Cerebellar cortex (tissue), 1 donor: ENCODE data around the gene WRAP53.
"Not testable (repeated sequence)": the region's sequence is repeated elsewhere in the genome, so short reads cannot be mapped to it uniquely, and the experiment has no call there.

Experiments
- DNase-seq: peaks from one replicate; pipeline ENCODE4 v3.0.0-alpha.2; 2015; ENCODE audit warnings: low spot score

WRAP53 gene

DNA sequence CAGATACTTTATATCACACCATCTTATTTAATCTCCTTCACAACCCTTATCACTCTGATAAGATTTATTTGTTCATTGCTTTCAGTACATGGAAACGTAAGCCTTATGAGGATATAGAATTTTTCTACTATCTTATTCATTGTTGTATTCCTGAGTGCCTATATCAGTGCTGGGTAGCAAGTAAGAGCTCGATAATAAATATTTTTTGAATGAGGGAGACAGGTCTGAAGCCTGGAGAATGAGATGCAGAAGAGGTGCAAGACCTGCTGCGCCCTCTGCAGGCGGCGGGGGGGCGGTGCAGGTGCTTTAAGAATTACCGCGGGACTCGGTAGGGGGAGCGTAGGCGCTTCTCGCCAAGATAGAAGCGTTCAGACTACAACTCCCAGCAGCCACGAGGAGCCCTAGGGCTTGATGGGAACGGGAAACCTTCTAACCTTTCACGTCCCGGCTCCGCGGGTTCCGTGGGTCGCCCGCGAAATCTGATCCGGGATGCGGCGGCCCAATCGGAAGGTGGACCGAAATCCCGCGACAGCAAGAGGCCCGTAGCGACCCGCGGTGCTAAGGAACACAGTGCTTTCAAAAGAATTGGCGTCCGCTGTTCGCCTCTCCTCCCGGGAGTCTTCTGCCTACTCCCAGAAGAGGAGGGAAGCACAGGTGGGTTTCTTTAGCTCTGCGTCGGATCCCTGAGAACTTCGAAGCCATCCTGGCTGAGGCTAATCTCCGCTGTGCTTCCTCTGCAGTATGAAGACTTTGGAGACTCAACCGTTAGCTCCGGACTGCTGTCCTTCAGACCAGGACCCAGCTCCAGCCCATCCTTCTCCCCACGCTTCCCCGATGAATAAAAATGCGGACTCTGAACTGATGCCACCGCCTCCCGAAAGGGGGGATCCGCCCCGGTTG lies at the start of gene WRAP53:
Gene WRAP53, plus strand, starts transcription at position 570 of the 900 bp plus-strand sequence. Its CDS starts 172 bp downstream, at position 742.
- DNase-seq, result peak; percentile 99

DNA sequence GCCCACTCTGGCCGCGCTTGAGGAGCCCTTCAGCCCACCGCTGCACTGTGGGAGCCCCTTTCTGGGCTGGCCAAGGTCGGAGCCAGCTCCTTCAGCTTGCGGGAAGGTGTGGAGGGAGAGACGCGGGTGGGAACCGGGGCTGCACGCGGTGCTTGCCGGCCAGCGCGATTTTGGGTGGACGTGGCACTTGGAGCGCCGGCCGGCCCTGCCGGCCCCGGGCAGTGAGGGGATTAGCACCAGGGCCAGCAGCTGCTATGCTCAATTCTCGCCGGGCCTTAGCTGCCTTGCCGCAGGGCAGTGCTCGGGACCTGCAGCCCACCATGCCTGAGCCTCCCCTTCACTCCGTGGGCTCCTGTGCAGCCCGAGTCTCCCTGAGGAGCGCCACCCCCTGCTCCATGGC lies 47.5 kb upstream of the WRAP53 start:
- no peak for DNase-seq

DNA sequence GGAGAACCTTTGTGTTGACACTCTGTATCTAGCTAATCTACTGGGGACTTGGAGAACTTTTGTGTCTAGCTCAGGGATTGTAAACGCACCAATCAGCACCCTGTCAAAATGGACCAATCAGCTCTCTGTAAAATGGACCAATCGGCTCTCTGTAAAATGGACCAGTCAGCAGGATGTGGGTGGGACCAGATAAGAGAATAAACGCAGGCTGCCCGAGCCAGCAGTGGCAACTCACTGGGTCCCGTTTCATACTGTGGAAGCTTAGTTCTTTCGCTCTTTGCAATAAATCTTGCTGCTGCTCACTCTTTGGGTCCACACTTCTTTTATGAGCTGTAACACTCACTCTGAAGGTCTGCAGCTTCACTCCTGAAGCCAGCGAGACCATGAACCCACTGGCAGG lies 46.6 kb upstream of the WRAP53 start:
- not testable (repeated sequence) for DNase-seq

DNA sequence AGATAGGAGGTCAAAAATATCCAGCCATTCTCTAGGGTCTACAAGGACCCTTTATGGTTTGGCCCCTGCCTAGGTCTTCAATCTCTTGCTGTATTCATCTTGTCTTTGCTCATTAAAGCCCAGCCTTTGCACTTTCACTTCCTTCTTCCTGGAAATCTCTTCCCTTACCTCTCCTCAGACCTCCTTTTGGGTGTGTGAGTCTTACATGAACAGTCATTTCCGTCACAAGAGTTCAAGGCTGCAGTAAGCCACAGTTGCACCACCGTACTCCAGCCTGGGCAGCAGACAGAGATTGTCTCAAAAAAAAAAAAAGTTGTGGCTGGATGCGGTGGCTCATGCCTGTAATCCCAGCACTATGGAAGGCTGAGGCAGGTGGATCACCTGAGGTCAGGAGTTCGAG lies 43.5 kb upstream of the WRAP53 start:
- no peak for DNase-seq

DNA sequence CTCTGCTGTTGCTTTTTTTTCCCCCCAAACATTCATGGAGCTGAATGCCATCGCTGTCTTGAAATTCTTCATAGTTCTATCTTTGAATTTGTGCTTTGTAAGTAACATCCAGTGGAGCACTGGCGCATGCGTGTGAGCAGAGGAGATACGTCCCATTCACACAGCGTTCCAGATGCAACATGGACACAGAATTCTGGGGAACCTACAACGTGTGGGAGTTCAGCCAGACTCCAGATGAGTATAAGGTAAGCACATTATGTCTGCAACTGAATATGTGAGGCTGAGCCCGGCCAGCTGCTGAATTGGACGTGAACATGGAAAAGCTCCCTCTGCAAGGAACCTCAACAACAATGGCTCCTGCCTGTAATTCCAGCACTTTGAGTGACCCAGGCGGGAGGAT lies 41.8 kb upstream of the WRAP53 start:
- no peak for DNase-seq

DNA sequence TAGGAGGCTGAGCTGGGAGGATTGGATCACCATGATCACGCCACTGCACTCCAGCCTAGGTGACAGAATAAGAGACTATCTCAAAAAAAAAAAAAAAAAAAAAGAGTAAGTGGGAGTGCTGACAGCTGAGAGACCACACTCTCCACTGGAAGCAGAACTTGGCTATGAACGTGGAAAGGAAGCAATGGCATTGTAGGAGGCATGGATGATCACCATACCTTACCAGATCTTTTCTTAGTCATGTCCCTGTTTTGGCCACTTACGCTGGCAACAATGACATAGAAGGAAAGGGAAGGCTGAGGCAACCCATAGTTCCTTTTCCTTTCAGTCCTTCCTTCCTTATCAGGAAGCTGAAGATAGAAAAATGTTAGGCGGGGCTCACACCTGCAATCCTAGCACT lies 41.3 kb upstream of the WRAP53 start:
- no peak for DNase-seq

DNA sequence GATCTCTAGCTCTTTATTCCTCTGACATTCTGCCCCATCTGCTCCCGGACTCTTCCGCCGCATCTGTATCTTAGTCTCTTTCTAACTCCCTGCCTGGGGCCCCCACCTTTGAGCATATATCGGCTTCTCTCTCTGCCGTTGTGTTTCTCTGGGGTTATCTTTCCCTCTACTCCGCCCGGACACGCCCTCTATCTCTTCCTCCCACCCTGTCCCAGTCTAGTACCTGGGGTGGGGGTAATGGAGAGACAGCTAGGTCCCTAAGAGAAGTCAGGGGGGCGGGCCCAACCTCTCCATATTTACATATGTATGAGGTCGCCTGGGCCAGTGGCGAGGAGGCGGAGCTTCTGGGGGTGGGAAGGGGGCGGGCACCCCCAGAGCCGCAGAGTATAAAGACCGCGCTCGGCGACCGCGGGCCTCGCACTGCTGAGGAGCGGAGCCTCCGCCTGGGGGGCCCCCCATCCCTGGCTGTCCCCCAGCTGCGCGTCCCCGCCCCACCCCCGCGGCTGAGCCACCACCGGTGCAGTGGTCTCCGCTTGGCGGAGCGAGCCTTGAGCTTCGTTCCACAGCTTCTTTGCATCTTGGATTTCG lies 37.7 kb upstream of the WRAP53 start, which contains the start of gene ATP1B2:
Gene ATP1B2, plus strand, starts transcription at position 418 of the 588 bp plus-strand sequence. CDS start 593 bp downstream, outside the sequence.
- peak; percentile 96 for DNase-seq

DNA sequence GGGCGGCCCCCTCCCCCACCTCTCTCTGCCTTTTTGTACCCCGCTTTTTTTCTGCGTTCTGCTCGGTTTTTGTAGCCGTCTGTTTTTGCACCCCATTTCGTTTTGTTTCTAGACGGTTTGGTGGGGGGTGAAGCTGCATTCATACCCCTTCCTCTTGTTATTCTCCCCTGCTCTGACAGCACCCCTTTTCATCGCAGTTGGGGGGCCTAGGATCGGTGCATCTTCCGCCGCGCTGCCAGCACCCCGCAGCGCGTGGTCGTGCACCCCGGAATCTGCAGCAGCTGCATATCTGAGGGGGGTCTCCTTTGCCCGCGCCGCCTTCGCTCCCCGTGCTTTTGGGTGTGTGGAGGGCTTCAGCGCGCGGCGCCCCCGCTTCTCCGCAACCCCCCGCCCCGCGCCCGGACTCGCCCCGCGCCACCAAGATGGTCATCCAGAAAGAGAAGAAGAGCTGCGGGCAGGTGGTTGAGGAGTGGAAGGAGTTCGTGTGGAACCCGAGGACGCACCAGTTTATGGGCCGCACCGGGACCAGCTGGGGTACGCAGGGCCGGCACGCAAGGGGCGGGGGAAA lies 37.1 kb upstream of the WRAP53 start:
- no peak for DNase-seq

DNA sequence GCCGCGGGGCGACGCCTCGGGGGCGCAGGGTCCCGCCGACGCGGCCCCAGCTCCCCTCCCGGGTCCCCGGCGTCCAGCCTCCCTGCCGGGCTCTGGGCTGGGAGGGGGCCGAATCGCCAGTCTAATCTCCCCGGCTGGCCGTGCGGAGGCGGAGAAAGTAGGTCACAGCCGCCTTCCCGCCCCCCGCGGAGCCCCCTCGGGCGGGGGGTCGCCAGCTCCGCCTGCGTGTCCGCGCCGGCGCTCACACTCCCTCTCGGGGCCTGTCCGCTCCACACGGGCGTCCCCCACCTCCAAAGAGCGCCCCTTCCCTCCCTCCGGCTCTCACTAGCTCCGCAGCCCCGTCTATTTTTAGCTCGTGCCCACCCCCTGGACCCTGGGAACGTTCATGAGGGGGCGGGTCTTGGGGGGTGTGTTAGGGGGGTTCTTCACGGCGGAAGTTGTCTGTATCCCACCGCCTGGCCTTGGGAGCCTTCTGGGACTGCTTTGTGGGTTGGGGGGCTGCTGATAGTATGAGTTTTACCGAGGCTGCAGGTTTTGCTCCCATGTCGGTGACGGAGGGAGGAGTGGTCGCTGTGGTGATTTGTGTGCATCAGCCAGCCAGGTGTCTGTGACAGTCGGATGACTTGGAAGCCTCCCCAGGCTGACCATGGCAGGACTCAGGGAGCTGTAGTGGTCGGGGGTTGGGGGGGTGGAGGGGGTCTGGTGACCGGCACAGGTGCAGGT lies 36.5 kb upstream of the WRAP53 start:
- peak; percentile 50 for DNase-seq

DNA sequence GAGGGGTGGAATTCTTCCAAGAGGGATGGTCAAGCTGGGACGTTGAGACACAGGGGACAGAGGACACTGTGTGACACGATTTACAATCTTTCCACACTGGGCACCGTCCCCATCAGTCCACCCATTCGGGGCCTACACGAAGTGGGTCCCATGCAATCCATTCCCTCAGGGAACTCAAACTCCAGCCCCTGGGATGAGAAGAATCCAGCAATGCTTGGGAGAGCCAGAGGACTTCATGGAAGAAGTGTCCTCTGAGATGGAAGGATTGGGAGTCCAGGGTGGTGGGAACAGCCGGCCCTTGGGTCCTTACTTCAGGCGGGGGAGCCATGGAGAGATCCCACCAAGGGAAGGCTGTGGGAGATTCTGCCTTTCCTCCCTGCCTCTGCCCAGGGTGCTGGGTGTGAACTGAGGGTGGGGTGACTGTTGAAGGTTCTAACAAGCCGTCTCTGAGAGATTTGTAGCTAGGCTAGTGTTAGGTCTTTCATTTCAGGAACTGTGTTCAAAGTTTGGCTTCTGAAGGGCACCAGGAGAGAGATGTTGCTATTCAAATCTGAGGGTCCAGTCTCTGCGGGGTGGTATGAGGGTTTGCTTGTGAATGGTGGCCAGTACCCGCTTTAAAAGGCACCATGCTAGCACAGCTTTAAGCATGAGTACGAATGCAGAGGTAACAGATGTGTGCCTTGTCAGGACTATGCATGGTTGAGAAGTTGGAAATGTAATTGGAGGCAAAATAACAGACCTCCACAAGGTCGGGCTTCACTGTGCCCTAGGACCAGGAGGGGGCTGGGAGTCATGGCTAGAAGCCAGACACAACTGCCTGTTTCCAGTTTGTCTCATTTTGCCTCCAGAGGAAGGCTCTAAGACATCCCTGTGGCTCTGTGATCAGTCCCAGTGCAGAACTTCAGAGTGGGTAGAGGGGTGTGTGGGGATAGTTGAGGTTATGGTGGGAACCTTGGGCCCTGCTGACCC lies 35.6 kb upstream of the WRAP53 start:
- peak; percentile 40 for DNase-seq

DNA sequence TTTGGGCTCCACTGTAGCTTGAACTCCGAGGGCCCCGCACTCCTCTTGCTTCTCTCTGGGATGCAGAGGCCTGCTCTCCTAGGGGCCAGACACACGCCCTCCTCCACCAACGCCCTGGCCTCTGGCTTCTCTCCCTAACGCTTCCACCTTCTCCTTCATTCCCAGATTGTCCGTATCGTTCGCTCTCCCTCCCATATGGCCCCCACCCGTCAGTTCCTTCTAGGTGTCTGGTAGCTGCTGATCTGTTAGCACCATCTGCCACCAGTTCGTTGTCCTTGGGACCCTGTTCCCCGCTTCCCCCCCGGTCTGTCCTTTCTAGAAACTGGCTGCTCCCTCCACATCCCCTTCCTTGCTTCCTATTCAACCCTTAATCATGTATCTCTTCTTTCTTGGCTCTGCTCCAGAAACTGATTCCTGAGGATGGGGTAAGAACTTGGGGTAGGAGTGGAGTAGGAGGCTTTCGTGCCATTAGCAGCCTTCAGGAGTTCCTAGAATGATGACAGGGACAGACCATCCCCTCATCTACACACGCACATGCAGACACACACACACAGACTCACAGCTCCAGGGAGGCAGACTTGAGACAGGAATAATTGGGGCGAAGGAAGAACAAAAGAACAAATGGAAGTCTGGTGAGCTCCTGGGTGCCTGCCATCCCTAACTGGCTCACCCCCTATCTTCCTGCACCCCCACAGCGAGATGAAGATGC lies 33.3 kb upstream of the WRAP53 start:
- DNase-seq, result no peak

DNA sequence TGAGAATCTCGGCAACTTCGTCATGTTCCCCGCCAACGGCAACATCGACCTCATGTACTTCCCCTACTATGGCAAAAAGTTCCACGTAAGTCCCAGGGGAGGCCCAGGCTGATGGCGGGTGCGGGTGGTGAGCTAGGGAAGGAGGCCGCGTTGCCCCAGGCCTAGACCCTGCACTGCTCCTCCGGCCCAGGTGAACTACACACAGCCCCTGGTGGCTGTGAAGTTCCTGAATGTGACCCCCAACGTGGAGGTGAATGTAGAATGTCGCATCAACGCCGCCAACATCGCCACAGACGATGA lies 32.8 kb upstream of the WRAP53 start:
- no peak for DNase-seq

DNA sequence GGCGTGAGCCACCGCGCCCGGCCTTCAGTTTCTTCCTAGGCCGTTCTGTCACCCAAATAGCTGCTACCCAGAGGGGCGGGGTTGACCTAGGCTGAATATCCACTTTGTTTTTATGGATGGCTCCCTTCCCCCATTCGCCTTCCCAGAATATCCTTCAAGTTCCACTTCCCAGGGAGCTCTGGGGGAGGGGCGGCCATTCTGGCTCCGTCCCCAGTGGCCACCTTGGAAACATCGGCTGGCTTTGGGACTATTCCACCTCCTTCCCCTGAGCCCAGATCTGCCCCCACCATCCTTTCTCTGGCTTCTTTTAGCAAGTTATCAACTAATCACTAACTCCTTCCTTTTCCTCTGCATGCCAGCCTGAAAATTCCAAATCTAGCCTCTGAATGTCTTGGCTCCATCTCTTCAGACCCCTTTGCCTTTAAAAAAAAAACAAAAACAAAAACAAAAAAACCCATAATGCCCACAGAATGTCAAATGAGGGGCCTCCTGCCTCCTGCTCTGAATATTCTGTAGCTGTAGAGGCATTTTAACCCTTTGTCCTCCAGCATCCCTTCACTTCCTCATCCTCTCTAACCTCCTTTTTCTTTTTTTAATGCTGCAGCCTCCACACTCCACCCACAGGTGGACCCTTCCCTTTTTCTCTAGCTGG lies 31.2 kb upstream of the WRAP53 start:
- DNase-seq, result peak; percentile 74

DNA sequence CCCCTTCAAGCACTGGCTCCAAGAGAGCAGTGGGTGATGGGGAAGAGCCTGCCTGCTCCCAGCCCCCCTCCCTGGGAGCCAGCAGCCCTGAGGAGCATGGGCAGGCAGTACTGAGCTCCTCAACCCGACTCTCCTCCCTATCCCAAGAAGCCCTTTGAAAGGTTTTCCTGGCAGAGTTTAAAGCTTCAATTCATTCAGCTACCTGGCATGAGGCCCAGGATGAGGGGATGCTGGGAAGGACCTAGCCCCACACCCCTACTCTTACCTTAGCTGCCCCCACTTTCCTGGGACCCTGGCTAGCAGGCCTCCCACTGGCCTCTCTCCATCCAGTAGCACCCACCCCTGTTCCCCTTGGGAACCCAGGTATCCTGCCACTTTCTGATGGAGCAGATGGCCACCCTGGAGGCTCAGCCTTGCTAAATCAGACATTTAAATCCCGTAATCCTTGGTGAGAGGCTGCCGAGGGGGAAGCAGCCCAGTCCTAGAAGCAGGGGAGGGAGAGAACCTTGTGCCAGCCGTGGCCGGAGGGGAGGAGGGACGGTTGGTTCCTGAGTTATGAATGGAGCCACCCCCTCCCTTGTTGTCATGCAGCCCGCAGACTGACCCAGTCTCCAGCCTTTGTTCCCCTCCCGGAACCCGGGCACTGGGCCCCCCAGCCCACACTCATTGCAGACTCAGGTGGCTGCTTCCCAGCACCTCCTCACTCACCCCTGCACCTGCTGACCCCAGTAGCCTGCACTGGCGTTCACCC lies 20.4 kb upstream of the WRAP53 start:
- DNase-seq, result peak; percentile 28

DNA sequence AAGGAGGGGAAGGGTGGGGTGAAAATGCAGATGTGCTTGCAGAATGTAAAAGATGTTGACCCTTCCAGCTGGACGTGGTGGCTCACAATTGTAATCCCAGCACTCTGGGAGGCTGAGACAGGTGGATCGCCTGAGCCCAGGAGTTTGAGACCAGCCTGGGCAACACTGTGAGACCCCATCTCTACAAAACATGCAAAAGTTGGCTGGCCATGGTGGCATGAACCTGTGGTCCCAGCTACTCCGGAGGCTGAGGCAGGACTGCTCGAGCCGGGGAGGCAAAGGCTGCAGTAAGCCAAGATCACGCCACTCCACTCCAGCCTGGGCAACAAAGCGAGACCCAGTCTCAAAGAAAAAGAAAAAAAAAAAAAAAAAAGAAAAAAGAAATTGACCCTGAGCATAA lies 19.8 kb upstream of the WRAP53 start:
- DNase-seq, result no peak

DNA sequence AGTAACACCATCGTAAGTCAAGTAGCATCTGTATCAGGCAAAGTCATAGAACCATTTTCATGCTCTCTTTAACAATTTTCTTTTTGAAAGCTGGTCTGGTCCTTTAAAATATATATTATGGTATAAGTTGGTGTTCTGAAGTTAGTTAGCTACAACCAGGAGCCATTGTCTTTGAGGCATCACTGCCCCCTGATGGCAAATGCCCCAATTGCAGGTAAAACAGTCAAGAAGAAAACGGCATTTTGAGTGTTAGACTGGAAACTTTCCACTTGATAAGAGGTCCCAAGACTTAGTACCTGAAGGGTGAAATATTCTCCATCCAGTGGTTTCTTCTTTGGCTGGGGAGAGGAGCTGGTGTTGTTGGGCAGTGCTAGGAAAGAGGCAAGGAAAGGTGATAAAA lies 15.0 kb upstream of the WRAP53 start:
- peak; percentile 38 for DNase-seq

DNA sequence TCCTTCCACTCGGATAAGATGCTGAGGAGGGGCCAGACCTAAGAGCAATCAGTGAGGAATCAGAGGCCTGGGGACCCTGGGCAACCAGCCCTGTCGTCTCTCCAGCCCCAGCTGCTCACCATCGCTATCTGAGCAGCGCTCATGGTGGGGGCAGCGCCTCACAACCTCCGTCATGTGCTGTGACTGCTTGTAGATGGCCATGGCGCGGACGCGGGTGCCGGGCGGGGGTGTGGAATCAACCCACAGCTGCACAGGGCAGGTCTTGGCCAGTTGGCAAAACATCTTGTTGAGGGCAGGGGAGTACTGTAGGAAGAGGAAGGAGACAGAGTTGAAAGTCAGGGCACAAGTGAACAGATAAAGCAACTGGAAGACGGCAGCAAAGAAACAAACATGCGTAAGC lies 13.3 kb upstream of the WRAP53 start:
- no peak for DNase-seq

DNA sequence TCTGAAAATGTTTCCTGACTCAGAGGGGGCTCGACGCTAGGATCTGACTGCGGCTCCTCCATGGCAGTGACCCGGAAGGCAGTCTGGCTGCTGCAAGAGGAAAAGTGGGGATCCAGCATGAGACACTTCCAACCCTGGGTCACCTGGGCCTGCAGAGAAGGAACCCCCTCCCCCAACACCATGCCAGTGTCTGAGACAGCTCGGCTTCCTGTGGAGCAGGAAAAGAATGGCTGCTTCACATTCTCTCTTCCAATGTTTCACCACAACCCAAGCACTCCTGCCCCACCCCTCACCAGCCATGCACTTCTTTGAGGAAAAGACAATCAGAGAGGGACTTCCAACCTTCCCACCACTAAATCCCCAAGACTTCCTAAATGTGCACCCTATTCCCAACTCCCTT lies 11.7 kb upstream of the WRAP53 start:
- no peak for DNase-seq

DNA sequence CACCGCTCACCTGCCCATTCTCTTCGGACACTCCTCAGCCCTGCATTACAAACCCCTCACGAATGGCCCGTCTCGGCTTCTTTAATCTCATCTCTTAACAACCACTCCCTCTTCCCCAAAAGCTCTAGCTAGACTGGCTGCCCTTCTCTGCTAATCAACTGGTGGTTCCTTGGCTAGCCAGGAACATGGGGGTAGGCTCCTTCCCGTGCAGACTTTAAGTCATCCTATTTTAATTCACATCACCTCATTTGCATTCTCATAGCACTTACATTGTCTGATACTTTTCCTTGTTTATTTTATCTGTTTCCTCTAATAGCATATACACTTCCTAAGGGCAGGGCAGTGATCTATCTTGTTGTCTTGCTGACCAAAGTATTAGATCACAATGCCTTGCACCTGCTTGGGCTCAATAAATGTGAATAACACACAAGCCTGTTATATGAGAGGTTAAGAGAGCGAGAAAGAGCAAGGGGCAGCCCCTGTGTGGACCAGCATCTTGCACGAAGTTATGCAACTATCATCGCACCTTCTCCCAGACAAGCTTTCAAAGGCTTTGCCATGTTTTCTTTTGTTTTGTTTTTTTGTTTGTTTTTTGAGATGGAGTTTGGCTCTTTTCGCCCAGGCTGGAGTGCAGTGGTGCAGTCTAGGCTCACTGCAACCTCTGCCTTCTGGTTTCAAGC lies 10.7 kb upstream of the WRAP53 start:
- no peak for DNase-seq
